K562 (cell line): Measurements from ENCODE around the gene PDCD1. TPM values are rescaled to one million over a fixed set of nuclear protein-coding genes. Genes with fewer than 3 reads are reported as not detected.

ENCODE experiments used
- ATAC-seq: fragments of 200-7000 bp; cut with Tn5 transposase; 3 replicates; pipeline ENCODE4 v1.9.1; 2020; ENCODE audit warnings: moderate library complexity
- BruUV-seq: library from RNA; stranded (reverse); fragments of 400-500 nt; replicated peaks from 2 replicates; lab custom pipeline; 2021; lab: Mats Ljungman, UMichigan
- CTCF ChIA-PET: fragments of 300-600 bp; formaldehyde crosslinking; extraction: SDS; loops from one replicate; lab custom pipeline; 2021; ENCODE audit warnings: low intra/inter-chr PET ratio; lab: Yijun Ruan, JAX
- POLR2A ChIA-PET: fragments of 300-600, 350-650 bp; sonication (Branson Sonifier 250); formaldehyde crosslinking; extraction: SDS; loops from one replicate; lab custom pipeline; 2021; ENCODE audit warnings: antibody characterized with exemption, inconsistent platforms; lab: Yijun Ruan, JAX
- DNase-seq, 4 experiments: peaks; one replicate each; pipeline versions ENCODE4 v3.0.0 to v3.0.0-alpha.2; 2011 to 2018; ENCODE audit warnings: low spot score in 3 of 4, mixed read lengths in 3 of 4; ENCODE audit errors: extremely low read depth in 1 of 4
- FAIRE-seq: peaks from 2 replicates; lab custom pipeline; 2011; peaks lifted over from hg19 to GRCh38; lab: Jason Lieb, UNC
- H2AFZ ChIP-seq: 2 replicates; pipeline ENCODE4 v1.6.0; 2011; ENCODE audit warnings: low read depth, low read length, control low read depth, inconsistent platforms
- H3K27ac ChIP-seq: fragments of 200-600 bp; 3 replicates; pipeline ENCODE4 v1.8.0; 2011; ENCODE audit warnings: low read depth, mild to moderate bottlenecking, control low read depth, inconsistent platforms, low read length, moderate library complexity, mixed read lengths; ENCODE audit errors: extremely low read depth
- H3K27me3 ChIP-seq, 2 experiments: fragments of 300-600 bp in 1 of 2; 2 replicates in 1 of 2; 3 replicates in 1 of 2; pipeline versions ENCODE4 v1.6.0 to v1.8.0; 2011; ENCODE audit warnings: inconsistent platforms in 2 of 2, low read length in 2 of 2, mild to moderate bottlenecking in 1 of 2, mixed read lengths in 1 of 2, moderate library complexity in 1 of 2; ENCODE audit not compliant: control insufficient read depth in 2 of 2, insufficient read depth in 2 of 2
- H3K36me3 ChIP-seq: fragments of 300-600 bp; 3 replicates; pipeline ENCODE4 v1.8.0; 2011; ENCODE audit warnings: mild to moderate bottlenecking, low read length, inconsistent platforms; ENCODE audit not compliant: control insufficient read depth, insufficient read depth
- H3K4me1 ChIP-seq, 2 experiments: fragments of 200-600 bp in 1 of 2; replicated peaks in 1 of 2; 2 replicates in 1 of 2; 3 replicates in 1 of 2; pipeline versions ENCODE4 v1.5.1 to v1.8.0; 2011; ENCODE audit warnings: inconsistent platforms in 2 of 2, low read length in 2 of 2, mild to moderate bottlenecking in 1 of 2, mixed read lengths in 1 of 2, moderate library complexity in 1 of 2; ENCODE audit not compliant: control insufficient read depth in 2 of 2, insufficient read depth in 2 of 2
- H3K4me2 ChIP-seq: 2 replicates; pipeline ENCODE4 v1.6.1; 2011; ENCODE audit warnings: low read length, control low read depth, inconsistent platforms, mixed read lengths; ENCODE audit not compliant: insufficient read depth
- H3K4me3 ChIP-seq: fragments of 200-600 bp; sonication (generic), shearing (Covaris generic); 2 replicates; pipeline ENCODE4 v1.5.1; 2016; ENCODE audit warnings: control low read depth, inconsistent platforms
- H3K79me2 ChIP-seq: fragments of 200-600 bp; 3 replicates; pipeline ENCODE4 v1.8.0; 2011; ENCODE audit warnings: low read length, inconsistent platforms; ENCODE audit not compliant: control insufficient read depth, insufficient read depth
- H3K9ac ChIP-seq, 2 experiments: 2 replicates each; pipeline versions ENCODE4 v1.6.0 to v1.6.1; 2011; ENCODE audit warnings: low read depth in 2 of 2, low read length in 2 of 2, control low read depth in 1 of 2, inconsistent platforms in 1 of 2, mild to moderate bottlenecking in 1 of 2, mixed read lengths in 1 of 2; ENCODE audit not compliant: insufficient read depth in 1 of 2
- H3K9me1 ChIP-seq: one replicate; pipeline ENCODE4 v1.6.0; 2011; ENCODE audit warnings: inconsistent platforms, mild to moderate bottlenecking, low read length, moderate library complexity; ENCODE audit not compliant: control insufficient read depth, insufficient read depth
- H3K9me3 ChIP-seq: replicated peaks from 2 replicates; pipeline ENCODE4 v1.5.1; 2011; ENCODE audit warnings: low read depth, low read length, inconsistent platforms; ENCODE audit not compliant: control insufficient read depth, insufficient read depth
- H4K20me1 ChIP-seq: replicated peaks from 2 replicates; pipeline ENCODE4 v1.6.1; 2011; ENCODE audit warnings: low read length, inconsistent platforms, mixed read lengths; ENCODE audit not compliant: control insufficient read depth, insufficient read depth
- HNRNPL ChIP-seq: fragments of 200-400 bp; formaldehyde crosslinking; IDR thresholded peaks from 2 replicates; pipeline ENCODE4 v1.6.1; 2017; ENCODE audit warnings: low read depth, mild to moderate bottlenecking, low read length
- NCOA2 ChIP-seq, 2 experiments: fragments of 450-650 bp; IDR thresholded peaks; 2 replicates each; pipeline ENCODE4 v1.6.1; 2018; ENCODE audit warnings: mild to moderate bottlenecking in 2 of 2, moderate library complexity in 1 of 2; ENCODE audit not compliant: partially characterized antibody in 2 of 2
- WGBS: fragments of 100-300 bp; shearing (Covaris generic); methylation state at CpG from one replicate; pipeline ENCODE4 v1.1.6; 2016; ENCODE audit warnings: low coverage, mixed read lengths; ENCODE audit not compliant: insufficient coverage; ENCODE audit errors: missing lambda C conversion rate; 5-methylcytosine and 5-hydroxymethylcytosine counted together
- in situ Hi-C: fragments of 300-500 bp; cut with MboI; formaldehyde crosslinking; loops from 4 replicates; pipeline ENCODE4 v1.15.0; 2018; ENCODE audit warnings: inconsistent platforms, mixed read lengths
- intact Hi-C: fragments of 100-400 bp; cut with micrococcal nuclease; formaldehyde crosslinking; loops from 2 replicates; pipeline ENCODE4 v1.14.2; 2022
- polyA plus RNA-seq, 8 experiments: library from polyadenylated mRNA; depleted of rRNA in 4 of 8; stranded (reverse) in 5 of 8; unstranded in 3 of 8; fragments of >200 nt; fragmentation: Nextera tagmentation in 2 of 8; fragmentation: Illumina TruSeq in 1 of 8; extraction: Ambion mirVana in 2 of 8; extraction: Trizol in 1 of 8; gene quantifications; 2 replicates each; pipeline versions ENCODE4 v1.2.1 to v1.2.3, GENCODE V29; 2011 to 2014; ENCODE audit warnings: inconsistent platforms in 1 of 8, missing spikeins in 1 of 8
- total RNA-seq, 7 experiments: library from RNA; depleted of rRNA in 6 of 7; stranded (reverse); fragments of >200 nt in 6 of 7; fragmentation: Illumina TruSeq in 2 of 7; extraction: Trizol in 2 of 7; gene quantifications; 2 replicates each; pipeline versions ENCODE4 v1.2.1 to v1.2.3, GENCODE V29; 2011 to 2021; ENCODE audit warnings: low replicate concordance in 1 of 7
- TF ChIP-seq, protein P1 (sequence below): sonication (generic); formaldehyde crosslinking; IDR thresholded peaks from 2 replicates; pipeline ENCODE4 v1.8.1; 2023; ENCODE audit warnings: mild to moderate bottlenecking, missing genetic modification reagents

The PDCD1 gene
- total and polyA plus RNA-seq, 9 of the 15 experiments (the other 6 are each of a cell fraction or from before 2014, with no cell fraction given): 0.15 to 2.5 (median 1.0) TPM; not detected in 2

DNA sequence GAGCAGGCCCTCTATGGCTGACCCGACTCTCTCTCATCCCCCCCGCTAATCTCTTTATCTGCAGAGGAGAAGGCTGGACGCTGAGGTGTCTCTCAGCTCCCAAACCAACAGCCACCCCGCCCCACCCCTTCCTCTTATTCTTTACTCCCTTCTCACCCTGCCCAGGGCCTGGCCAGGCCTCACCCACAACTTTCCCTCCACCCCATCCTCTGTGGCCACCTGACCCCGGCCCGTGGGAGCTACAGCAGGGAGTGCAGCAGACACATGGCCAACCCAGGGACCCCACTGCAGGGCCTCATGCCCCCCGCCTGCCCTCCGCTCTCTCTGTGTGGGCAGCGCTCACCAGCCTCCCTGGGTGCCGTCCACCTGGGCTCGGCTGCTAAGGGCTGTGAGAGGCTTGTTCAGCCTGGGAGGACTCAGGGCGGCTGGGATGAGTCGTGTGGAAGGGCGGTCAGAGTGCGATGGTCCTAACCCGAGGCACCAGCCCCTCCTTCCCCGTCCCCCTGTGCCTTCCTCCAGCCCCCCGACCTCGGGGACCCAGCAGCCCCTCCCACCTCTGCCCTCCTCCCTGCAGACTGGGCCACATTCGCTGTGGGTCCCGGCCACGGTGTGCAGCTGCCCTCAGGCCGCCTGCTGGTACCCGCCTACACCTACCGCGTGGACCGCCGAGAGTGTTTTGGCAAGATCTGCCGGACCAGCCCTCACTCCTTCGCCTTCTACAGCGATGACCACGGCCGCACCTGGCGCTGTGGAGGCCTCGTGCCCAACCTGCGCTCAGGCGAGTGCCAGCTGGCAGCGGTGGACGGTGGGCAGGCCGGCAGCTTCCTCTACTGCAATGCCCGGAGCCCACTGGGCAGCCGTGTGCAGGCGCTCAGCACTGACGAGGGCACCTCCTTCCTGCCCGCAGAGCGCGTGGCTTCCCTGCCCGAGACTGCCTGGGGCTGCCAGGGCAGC lies 42.9 kb downstream of the PDCD1 start:
- no peak; the same call in 2 of the 3 replicates for ATAC-seq

More for the DNA sequence above, 42.9 kb downstream of the PDCD1 start:
- DNase-seq (no peak), FAIRE-seq (no peak)
- CTCF ChIA-PET: no interaction called here
- H3K4me1 ChIP-seq: peaks cover 0 to 73% of the 10 kb centered on the region in 2 experiments; a peak in 3 of 5 replicates
- H3K4me3 ChIP-seq: no peak overlapping the region
- H2AFZ ChIP-seq: no peak overlapping the region
- intact Hi-C loops (no loop called here), in situ Hi-C loops (no loop called here)
- H3K79me2 ChIP-seq: no peaks in the 10 kb centered on the region
- POLR2A ChIA-PET: interaction anchor here (0.6 kb wide), 1 partner anchor 22 kb away, joined by 3 read pairs; no protein-coding TSS in a partner anchor
- H4K20me1 ChIP-seq: no peaks in the 10 kb centered on the region
- H3K9ac ChIP-seq: peak overlapping the region in 1 of 2 experiments; percentile 6; a peak in 2 of 4 replicates
- no peak overlapping the region for H3K4me2 ChIP-seq
- TF ChIP-seq, protein P1, sequence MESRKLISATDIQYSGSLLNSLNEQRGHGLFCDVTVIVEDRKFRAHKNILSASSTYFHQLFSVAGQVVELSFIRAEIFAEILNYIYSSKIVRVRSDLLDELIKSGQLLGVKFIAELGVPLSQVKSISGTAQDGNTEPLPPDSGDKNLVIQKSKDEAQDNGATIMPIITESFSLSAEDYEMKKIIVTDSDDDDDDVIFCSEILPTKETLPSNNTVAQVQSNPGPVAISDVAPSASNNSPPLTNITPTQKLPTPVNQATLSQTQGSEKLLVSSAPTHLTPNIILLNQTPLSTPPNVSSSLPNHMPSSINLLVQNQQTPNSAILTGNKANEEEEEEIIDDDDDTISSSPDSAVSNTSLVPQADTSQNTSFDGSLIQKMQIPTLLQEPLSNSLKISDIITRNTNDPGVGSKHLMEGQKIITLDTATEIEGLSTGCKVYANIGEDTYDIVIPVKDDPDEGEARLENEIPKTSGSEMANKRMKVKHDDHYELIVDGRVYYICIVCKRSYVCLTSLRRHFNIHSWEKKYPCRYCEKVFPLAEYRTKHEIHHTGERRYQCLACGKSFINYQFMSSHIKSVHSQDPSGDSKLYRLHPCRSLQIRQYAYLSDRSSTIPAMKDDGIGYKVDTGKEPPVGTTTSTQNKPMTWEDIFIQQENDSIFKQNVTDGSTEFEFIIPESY (CRISPR knock-in tag): peak; percentile 83
- TF ChIP-seq HNRNPL (0 out of 2 replicates have a peak, but pooled peaks have one; percentile 35), NCOA2 (IDR thresholded peaks at IDR 0.05; ENCODE audit: partially characterized antibody in 2 of 2) (no peak)
- no peaks in the 10 kb centered on the region for H3K9me1 ChIP-seq
- no TSS peak for BruUV-seq
- H3K27ac ChIP-seq: no peak overlapping the region
- 30% methylated on average over 15 of the region's 48 CpGs for WGBS
- no peaks in the 10 kb centered on the region for H3K9me3 ChIP-seq
- no peaks in the 10 kb centered on the region for H3K27me3 ChIP-seq
- no peaks in the 10 kb centered on the region for H3K36me3 ChIP-seq
